Measurements from ENCODE around the gene LIFR.
A peak's percentile ranks its signal among the peaks of the same experiment; 100 is the strongest.

Gene LIFR

GRCh38 chr5:38543074-38543473, 13.4 kb downstream of the LIFR start:
- Histone ChIP-seq H2BK5ac (ENCODE audit: low read depth, low read length, poor library complexity) (no peak overlapping the region), H3K18ac (ENCODE audit: low read length) (no peak overlapping the region), H3K14ac (ENCODE audit: low read length) (no peak overlapping the region), H3K9me3 (ENCODE audit: insufficient read depth, low read depth, low read length) (no peaks in the 10 kb centered on the region), H2AK5ac (ENCODE audit: low read length) (no peak overlapping the region), H3K79me1 (ENCODE audit: low read length) (no peaks in the 10 kb centered on the region), H3K27ac (ENCODE audit: low read depth, low read length) (no peak overlapping the region), H4K12ac (ENCODE audit: low read depth, low read length) (no peak overlapping the region), H2BK120ac (ENCODE audit: insufficient read depth, low read length, poor library complexity) (no peak overlapping the region), H4K91ac (ENCODE audit: low read depth, low read length) (no peak overlapping the region), H3K23ac (ENCODE audit: low read length) (no peak overlapping the region), H3K4me1 (ENCODE audit: control insufficient read depth in 1 of 2, insufficient read depth in 2 of 2, low read length in 2 of 2) (peaks cover 0 to 5% of the 10 kb centered on the region in 2 experiments), H3K36me3 (ENCODE audit: control insufficient read depth in 1 of 2, insufficient read depth in 2 of 2, low read length in 2 of 2) (peaks cover 0 to 1% of the 10 kb centered on the region in 2 experiments), H3K4ac (ENCODE audit: low read depth, low read length) (no peak overlapping the region), H3K79me2 (ENCODE audit: control insufficient read depth, insufficient read depth, low read length, poor library complexity) (no peaks in the 10 kb centered on the region), H3K4me2 (ENCODE audit: low read length) (no peak overlapping the region), H3K27me3 (ENCODE audit: insufficient read depth, low read length) (no peaks in the 10 kb centered on the region), H2BK12ac (ENCODE audit: low read length) (no peak overlapping the region), H3K9ac (ENCODE audit: low read length) (no peak overlapping the region), H2AFZ (ENCODE audit: insufficient read depth, low read length, poor library complexity) (no peak overlapping the region), H4K8ac (ENCODE audit: low read depth, low read length) (no peak overlapping the region), H3K4me3 (ENCODE audit: low read depth, low read length) (no peak overlapping the region)
- WGBS (ENCODE audit: extremely low coverage, insufficient coverage, insufficient read length), result no CpG with 5 or more reads among the region's 2 CpGs
- DNase-seq, result no peak

- H3K9ac ChIP-seq (ENCODE audit: low read length), result no peak overlapping the region
- H3K18ac ChIP-seq (ENCODE audit: low read length), result no peak overlapping the region
- H3K14ac ChIP-seq (ENCODE audit: low read length), result no peak overlapping the region
Measured at GRCh38 chr5:38541174-38541725, 15.2 kb downstream of the LIFR start.

DNA sequence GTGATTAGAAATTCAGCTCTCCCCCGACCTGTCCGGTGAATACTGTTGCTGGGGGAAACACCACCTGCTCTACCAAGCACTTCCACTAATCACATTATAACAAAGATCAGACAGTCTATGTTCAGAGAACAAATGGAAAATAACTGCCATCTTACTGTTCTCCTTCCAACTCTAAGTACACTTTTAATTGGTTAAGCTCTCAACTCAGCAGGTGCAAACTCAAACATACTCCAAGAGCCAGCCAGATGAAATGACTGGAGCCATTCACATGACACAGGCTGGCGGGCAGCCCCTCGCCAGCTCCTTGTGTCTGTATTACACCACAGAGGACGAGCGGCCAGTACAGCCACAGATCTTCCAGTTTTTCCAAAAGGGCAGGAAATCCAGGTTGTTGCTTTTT, 16.1 kb downstream of the LIFR start:
- DNase-seq, result no peak
- Histone ChIP-seq H2AFZ (ENCODE audit: insufficient read depth, low read length, poor library complexity) (no peak overlapping the region), H4K12ac (ENCODE audit: low read depth, low read length) (no peak overlapping the region), H3K18ac (ENCODE audit: low read length) (no peak overlapping the region), H2AK5ac (ENCODE audit: low read length) (no peak overlapping the region), H2BK120ac (ENCODE audit: insufficient read depth, low read length, poor library complexity) (no peak overlapping the region), H3K79me1 (ENCODE audit: low read length) (no peaks in the 10 kb centered on the region), H3K36me3 (ENCODE audit: control insufficient read depth in 1 of 2, insufficient read depth in 2 of 2, low read length in 2 of 2) (peaks cover 0 to 1% of the 10 kb centered on the region in 2 experiments), H3K9ac (ENCODE audit: low read length) (no peak overlapping the region), H3K23ac (ENCODE audit: low read length) (no peak overlapping the region), H3K4ac (ENCODE audit: low read depth, low read length) (no peak overlapping the region), H3K27me3 (ENCODE audit: insufficient read depth, low read length) (no peaks in the 10 kb centered on the region), H2BK12ac (ENCODE audit: low read length) (no peak overlapping the region), H4K8ac (ENCODE audit: low read depth, low read length) (no peak overlapping the region), H3K27ac (ENCODE audit: low read depth, low read length) (no peak overlapping the region), H4K91ac (ENCODE audit: low read depth, low read length) (no peak overlapping the region), H3K4me2 (ENCODE audit: low read length) (no peak overlapping the region), H3K14ac (ENCODE audit: low read length) (no peak overlapping the region), H3K4me1 (ENCODE audit: control insufficient read depth in 1 of 2, insufficient read depth in 2 of 2, low read length in 2 of 2) (no peaks in the 10 kb centered on the region), H3K9me3 (ENCODE audit: insufficient read depth, low read depth, low read length) (no peaks in the 10 kb centered on the region), H3K79me2 (ENCODE audit: control insufficient read depth, insufficient read depth, low read length, poor library complexity) (no peaks in the 10 kb centered on the region), H2BK5ac (ENCODE audit: low read depth, low read length, poor library complexity) (no peak overlapping the region), H3K4me3 (ENCODE audit: low read depth, low read length) (no peak overlapping the region)
- WGBS (ENCODE audit: extremely low coverage, insufficient coverage, insufficient read length), result no CpG with 5 or more reads among the region's 6 CpGs

More at GRCh38 chr5:38541174-38541725, 15.2 kb downstream of the LIFR start:
- Histone ChIP-seq H2AK5ac (ENCODE audit: low read length) (no peak overlapping the region), H3K27ac (ENCODE audit: low read depth, low read length) (no peak overlapping the region), H3K79me1 (ENCODE audit: low read length) (no peaks in the 10 kb centered on the region), H3K36me3 (ENCODE audit: control insufficient read depth in 1 of 2, insufficient read depth in 2 of 2, low read length in 2 of 2) (peaks cover 0 to 1% of the 10 kb centered on the region in 2 experiments), H3K23ac (ENCODE audit: low read length) (no peak overlapping the region), H2BK12ac (ENCODE audit: low read length) (no peak overlapping the region), H2BK5ac (ENCODE audit: low read depth, low read length, poor library complexity) (no peak overlapping the region), H3K4me2 (ENCODE audit: low read length) (no peak overlapping the region), H2BK120ac (ENCODE audit: insufficient read depth, low read length, poor library complexity) (no peak overlapping the region), H3K4me1 (ENCODE audit: control insufficient read depth in 1 of 2, insufficient read depth in 2 of 2, low read length in 2 of 2) (no peaks in the 10 kb centered on the region), H3K27me3 (ENCODE audit: insufficient read depth, low read length) (no peaks in the 10 kb centered on the region), H4K8ac (ENCODE audit: low read depth, low read length) (no peak overlapping the region), H4K12ac (ENCODE audit: low read depth, low read length) (no peak overlapping the region), H3K9me3 (ENCODE audit: insufficient read depth, low read depth, low read length) (no peaks in the 10 kb centered on the region), H4K91ac (ENCODE audit: low read depth, low read length) (no peak overlapping the region), H3K79me2 (ENCODE audit: control insufficient read depth, insufficient read depth, low read length, poor library complexity) (no peaks in the 10 kb centered on the region), H2AFZ (ENCODE audit: insufficient read depth, low read length, poor library complexity) (no peak overlapping the region), H3K4me3 (ENCODE audit: low read depth, low read length) (no peak overlapping the region), H3K4ac (ENCODE audit: low read depth, low read length) (no peak overlapping the region)
- WGBS (ENCODE audit: extremely low coverage, insufficient coverage, insufficient read length), result no CpG with 5 or more reads among the region's 2 CpGs
- no peak for DNase-seq

GRCh38 chr5:38538161-38538560, 18.3 kb downstream of the LIFR start:
- no peak overlapping the region for H3K18ac ChIP-seq (ENCODE audit: low read length)
- H2BK120ac ChIP-seq (ENCODE audit: insufficient read depth, low read length, poor library complexity), result no peak overlapping the region
- no peak for DNase-seq
- no peak overlapping the region for H3K4me3 ChIP-seq (ENCODE audit: low read depth, low read length)
- H3K27me3 ChIP-seq (ENCODE audit: insufficient read depth, low read length), result no peaks in the 10 kb centered on the region
- no peak overlapping the region for H2BK5ac ChIP-seq (ENCODE audit: low read depth, low read length, poor library complexity)
- no peak overlapping the region for H3K4me2 ChIP-seq (ENCODE audit: low read length)
- no peak overlapping the region for H3K27ac ChIP-seq (ENCODE audit: low read depth, low read length)
- H3K4ac ChIP-seq (ENCODE audit: low read depth, low read length), result peak overlapping the region; percentile 34
- H3K79me1 ChIP-seq (ENCODE audit: low read length), result no peaks in the 10 kb centered on the region
- H4K91ac ChIP-seq (ENCODE audit: low read depth, low read length), result no peak overlapping the region
- no peak overlapping the region for H3K9ac ChIP-seq (ENCODE audit: low read length)
- H2AFZ ChIP-seq (ENCODE audit: insufficient read depth, low read length, poor library complexity), result no peak overlapping the region
- no peak overlapping the region for H2AK5ac ChIP-seq (ENCODE audit: low read length)
- H3K23ac ChIP-seq (ENCODE audit: low read length), result no peak overlapping the region
- no peak overlapping the region for H4K8ac ChIP-seq (ENCODE audit: low read depth, low read length)
- no peak overlapping the region for H2BK12ac ChIP-seq (ENCODE audit: low read length)
- H4K12ac ChIP-seq (ENCODE audit: low read depth, low read length), result no peak overlapping the region
- H3K79me2 ChIP-seq (ENCODE audit: control insufficient read depth, insufficient read depth, low read length, poor library complexity), result no peaks in the 10 kb centered on the region
- H3K14ac ChIP-seq (ENCODE audit: low read length), result no peak overlapping the region
- peaks cover 0 to 1% of the 10 kb centered on the region in 2 experiments for H3K36me3 ChIP-seq (ENCODE audit: control insufficient read depth in 1 of 2, insufficient read depth in 2 of 2, low read length in 2 of 2)
- no peaks in the 10 kb centered on the region for H3K9me3 ChIP-seq (ENCODE audit: insufficient read depth, low read depth, low read length)
- no CpG with 5 or more reads among the region's 2 CpGs for WGBS (ENCODE audit: extremely low coverage, insufficient coverage, insufficient read length)
- H3K4me1 ChIP-seq (ENCODE audit: control insufficient read depth in 1 of 2, insufficient read depth in 2 of 2, low read length in 2 of 2), result peaks cover 0 to 2% of the 10 kb centered on the region in 2 experiments
